Measurements from ENCODE around the gene ASCL1.

Gene ASCL1

DNA sequence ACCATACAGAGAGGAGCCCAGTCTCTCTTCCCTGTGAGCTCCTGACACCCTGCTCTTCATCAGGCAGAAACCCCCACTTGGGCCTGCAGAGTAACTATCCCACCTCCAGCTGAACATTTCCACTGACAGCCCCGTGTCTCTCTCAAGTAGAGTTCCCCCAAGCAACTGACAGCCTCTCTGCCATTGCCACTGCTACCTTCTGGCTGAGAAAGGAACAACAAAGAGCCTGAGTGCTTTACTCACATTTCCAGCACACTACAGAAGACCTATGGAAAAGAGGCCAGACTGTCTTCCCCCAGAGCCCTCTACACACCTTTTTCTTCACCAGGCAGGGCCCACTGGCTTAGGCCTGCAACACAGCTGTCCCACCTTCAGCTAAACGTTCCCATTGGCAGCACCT, 18.4 kb upstream of the ASCL1 start:
- no peak for TF ChIP-seq CTCF (IDR thresholded peaks at IDR 0.05; ENCODE audit: extremely low read depth, missing control alignments)
- no peak for DNase-seq (ENCODE audit: low spot score)

DNA sequence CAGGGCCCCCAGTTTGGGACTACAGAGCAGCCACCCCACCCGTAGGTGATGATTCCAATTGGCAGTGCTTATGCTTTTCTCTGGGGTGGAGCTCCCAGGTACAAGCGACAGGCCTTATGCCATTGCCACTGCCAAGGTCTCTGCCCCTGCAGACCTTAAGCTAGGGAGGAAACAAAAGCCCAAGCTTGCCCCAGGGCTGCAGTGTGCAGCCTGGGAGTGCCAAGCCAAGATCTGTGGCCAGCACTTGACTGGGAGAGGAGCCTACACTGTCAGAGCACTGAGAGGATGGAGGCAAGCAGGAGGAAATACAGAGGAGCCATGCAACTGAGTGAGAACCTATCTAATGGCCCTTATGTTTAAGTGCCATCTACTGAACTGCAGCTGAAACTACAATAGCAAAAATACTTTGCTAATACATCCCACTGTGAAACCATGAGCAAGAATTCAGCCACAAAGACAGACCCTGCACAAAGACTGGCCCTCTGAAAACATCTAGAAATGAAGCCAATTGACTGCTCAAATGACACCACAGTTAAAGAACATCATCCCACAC, 17.7 kb upstream of the ASCL1 start:
- TF ChIP-seq CTCF (IDR thresholded peaks at IDR 0.05; ENCODE audit: extremely low read depth, missing control alignments), result no peak
- DNase-seq (ENCODE audit: low spot score), result no peak

GRCh38 chr12:102946042-102946441, 11.4 kb upstream of the ASCL1 start:
- DNase-seq (ENCODE audit: low spot score), result no peak
- no peak for TF ChIP-seq CTCF (IDR thresholded peaks at IDR 0.05; ENCODE audit: extremely low read depth, missing control alignments)

DNA sequence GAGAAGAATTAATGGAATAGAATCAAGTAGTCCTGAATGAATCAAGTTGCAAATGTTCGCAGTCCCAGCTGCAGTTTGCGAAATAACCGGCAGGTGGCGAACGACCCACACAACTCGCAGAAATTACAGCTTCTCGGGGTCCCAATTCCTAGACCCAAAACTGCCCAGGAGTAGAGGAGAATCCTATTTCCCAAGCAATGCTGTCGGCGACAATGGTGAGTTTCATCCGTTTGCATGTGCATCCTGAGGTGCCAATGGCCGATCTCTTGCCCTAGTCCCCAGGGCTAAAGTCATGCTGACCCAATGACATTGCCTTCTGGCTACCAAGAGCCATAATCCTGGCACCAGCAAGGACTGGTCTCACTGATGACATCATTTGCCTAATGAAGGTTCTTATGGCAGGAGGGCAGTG, 8.5 kb upstream of the ASCL1 start:
- peak; percentile 84 for TF ChIP-seq CTCF (IDR thresholded peaks at IDR 0.05; ENCODE audit: extremely low read depth, missing control alignments)
- peak; percentile 56 for DNase-seq (ENCODE audit: low spot score)

DNA sequence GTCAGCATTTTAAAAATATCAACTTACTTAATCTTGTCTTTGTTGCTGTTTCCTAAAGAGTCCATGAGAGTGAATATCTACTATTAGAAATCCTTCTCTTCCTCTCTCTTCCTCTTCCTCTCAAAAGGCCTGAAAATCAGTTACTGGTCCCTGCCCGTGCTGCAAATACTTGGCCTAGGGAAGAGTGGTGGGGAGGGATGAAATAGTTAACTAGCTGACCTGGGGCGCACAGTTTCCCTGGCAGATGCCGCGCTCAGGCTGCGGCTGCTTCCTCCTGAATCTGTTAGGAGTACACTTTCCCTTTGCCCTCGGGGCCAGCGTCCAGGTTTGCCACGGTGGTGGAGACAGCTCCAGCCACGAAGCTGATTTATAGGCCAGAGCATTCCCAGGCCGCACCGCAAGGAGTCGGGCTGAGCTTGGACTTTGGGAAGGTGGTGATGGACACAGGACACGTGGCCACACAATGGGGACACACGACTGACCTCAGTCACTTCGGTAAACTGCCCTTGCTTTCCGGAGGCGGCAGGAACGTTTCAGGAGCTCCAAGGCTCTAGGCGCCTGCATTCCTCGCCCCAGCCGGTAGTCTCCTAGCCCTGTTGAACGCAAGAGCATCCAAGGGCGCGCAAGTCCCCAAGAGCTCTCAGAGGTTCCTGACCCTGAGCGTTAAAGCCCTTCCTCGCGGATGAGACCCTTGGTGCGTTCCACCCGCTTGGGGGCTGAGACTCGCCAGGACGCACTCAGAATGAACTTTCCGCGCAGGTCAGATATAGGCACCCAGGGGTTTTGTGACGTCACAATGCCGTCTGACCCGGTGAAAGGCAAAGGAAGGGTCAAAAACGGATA, 7.1 kb upstream of the ASCL1 start:
- TF ChIP-seq CTCF (IDR thresholded peaks at IDR 0.05; ENCODE audit: extremely low read depth, missing control alignments), result no peak
- DNase-seq (ENCODE audit: low spot score), result peak; percentile 37

DNA sequence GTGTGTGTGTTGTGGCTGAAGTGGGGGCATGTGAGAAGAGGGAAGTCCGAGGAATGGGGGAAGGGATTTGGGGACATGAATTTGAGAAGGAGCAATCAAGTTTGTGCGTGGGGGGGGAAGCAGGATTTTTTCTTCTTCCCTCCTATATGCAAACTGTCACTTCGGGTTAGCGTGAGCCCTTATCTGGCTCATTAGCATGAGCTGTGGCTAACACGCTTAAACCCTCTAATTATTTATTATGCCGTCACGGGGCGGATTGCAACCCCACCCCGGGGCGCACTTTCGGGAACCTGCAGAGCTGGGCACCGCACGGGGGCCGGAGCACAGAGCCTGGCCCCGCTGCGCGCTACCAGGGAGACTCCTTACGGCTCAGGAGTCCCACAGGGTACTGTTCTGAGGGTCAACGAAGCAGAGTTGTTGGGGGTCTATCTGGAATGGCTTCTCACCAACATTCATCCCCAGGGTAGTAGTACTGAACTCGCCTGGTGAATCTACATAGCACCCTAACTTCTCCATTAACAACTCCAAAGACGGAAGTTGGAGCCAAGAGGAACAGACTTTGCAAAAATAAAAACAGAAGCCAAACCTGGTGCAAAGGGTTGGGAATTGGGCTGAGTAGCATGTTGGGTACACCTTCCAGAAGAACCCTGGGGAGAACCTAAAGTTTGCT, 6.4 kb upstream of the ASCL1 start:
- peak; percentile 16 for DNase-seq (ENCODE audit: low spot score)
- no peak for TF ChIP-seq CTCF (IDR thresholded peaks at IDR 0.05; ENCODE audit: extremely low read depth, missing control alignments)

- DNase-seq (ENCODE audit: low spot score), result no peak
- no peak for TF ChIP-seq CTCF (IDR thresholded peaks at IDR 0.05; ENCODE audit: extremely low read depth, missing control alignments)
Measured at GRCh38 chr12:102951841-102952240, 5.6 kb upstream of the ASCL1 start.
